Small intestine (tissue), 7 donors: ENCODE data around the gene TEX2. TPM values are rescaled to one million over a fixed set of nuclear protein-coding genes. Genes with fewer than 3 reads are reported as not detected.
"Not testable (repeated sequence)": the region's sequence is repeated elsewhere in the genome, so short reads cannot be mapped to it uniquely, and the experiment has no call there.

Experiments
- DNase-seq, 2 donors: peaks; one replicate each; pipeline versions ENCODE4 v3.0.0 to v3.0.0-alpha.2; 2013
- FAIRE-seq: peaks from 2 replicates; lab custom pipeline; 2012; peaks lifted over from hg19 to GRCh38; lab: Jason Lieb, UNC
- H3K27ac ChIP-seq, 3 donors: one replicate each; pipeline ENCODE4 v1.5.1; 2013; ENCODE audit warnings: low read length in 2 of 3, mild to moderate bottlenecking in 2 of 3, control low read depth in 1 of 3, inconsistent platforms in 1 of 3, low read depth in 1 of 3, moderate library complexity in 1 of 3
- H3K27me3 ChIP-seq, 3 donors: one replicate each; pipeline ENCODE4 v1.6.1; 2013; ENCODE audit warnings: low read length in 3 of 3, inconsistent platforms in 1 of 3; ENCODE audit not compliant: control insufficient read depth in 3 of 3, insufficient read depth in 3 of 3
- H3K36me3 ChIP-seq, 3 donors: one replicate each; pipeline ENCODE4 v1.6.1; 2013; ENCODE audit warnings: low read length in 3 of 3, inconsistent platforms in 1 of 3, low read depth in 1 of 3, mild to moderate bottlenecking in 1 of 3, moderate library complexity in 1 of 3; ENCODE audit not compliant: control insufficient read depth in 3 of 3, insufficient read depth in 2 of 3
- H3K4me1 ChIP-seq, 3 donors: one replicate each; pipeline ENCODE4 v1.6.1; 2013; ENCODE audit warnings: low read length in 2 of 3, inconsistent platforms in 1 of 3, low read depth in 1 of 3, mild to moderate bottlenecking in 1 of 3, moderate library complexity in 1 of 3; ENCODE audit not compliant: control insufficient read depth in 3 of 3, insufficient read depth in 2 of 3
- H3K4me3 ChIP-seq, 3 donors: one replicate each; pipeline ENCODE4 v1.5.1; 2013; ENCODE audit warnings: low read length in 3 of 3, control low read depth in 1 of 3, inconsistent platforms in 1 of 3, low read depth in 1 of 3, mild to moderate bottlenecking in 1 of 3, moderate library complexity in 1 of 3
- H3K9me3 ChIP-seq, 2 donors: one replicate each; pipeline ENCODE4 v1.6.1; 2013; ENCODE audit warnings: low read depth in 1 of 2, low read length in 1 of 2; ENCODE audit not compliant: control insufficient read depth in 2 of 2, insufficient read depth in 1 of 2
- WGBS, 3 donors: extraction: QIAGEN DNeasy Blood & Tissue Kit; methylation state at CpG; one replicate each; pipeline ENCODE4 v1.1.7; 2013; 5-methylcytosine and 5-hydroxymethylcytosine counted together
- polyA plus RNA-seq, 4 donors: library from polyadenylated mRNA; stranded (reverse) in 3 of 4; unstranded in 1 of 4; fragments of 200-250 nt in 3 of 4; fragments of 120-200 nt in 1 of 4; gene quantifications; one replicate each; pipeline versions ENCODE4 v1.2.1 to v1.2.3, GENCODE V29; 2013
- donor health status: healthy with polysubstance abuse.
- donor health status: control.
- donor health status: control.
- donor health status: Bipolar disorder and iron deficiency.
- donor health status: healthy.

Gene TEX2
- polyA plus RNA-seq, 4 donors: 4.2 to 44.1 (median 10.6) TPM

GRCh38 chr17:64167666-64168065, 95.4 kb downstream of the TEX2 start:
- DNase-seq, H3K4me1 ChIP-seq, FAIRE-seq, H3K9me3 ChIP-seq, H3K27ac ChIP-seq, H3K4me3 ChIP-seq, H3K27me3 ChIP-seq: not testable (repeated sequence)
- 72 to 85% (median 85%) methylated on average over 3 of the region's 3 CpGs for WGBS, 3 donors
- peaks cover 0 to 67% (median 3%) of the 10 kb centered on the region in 3 donors for H3K36me3 ChIP-seq

- DNase-seq: no peak
- Histone ChIP-seq H3K4me1 (no peaks in the 10 kb centered on the region), H3K36me3 (peaks cover 0 to 66% (median 3%) of the 10 kb centered on the region in 3 donors), H3K4me3 (no peak overlapping the region), H3K9me3 (no peaks in the 10 kb centered on the region), H3K27ac (no peak overlapping the region), H3K27me3 (no peaks in the 10 kb centered on the region)
- no peak for FAIRE-seq
- 94 to 99% (median 94%) methylated on average over 3 of the region's 3 CpGs for WGBS, 3 donors
These were observed 96.2 kb downstream of the TEX2 start for GRCh38 chr17:64166876-64167275.

- Histone ChIP-seq H3K4me1 (no peaks in the 10 kb centered on the region), H3K4me3 (no peak overlapping the region), H3K9me3 (no peaks in the 10 kb centered on the region), H3K27ac (no peak overlapping the region), H3K36me3 (peaks cover 0 to 54% (median 2%) of the 10 kb centered on the region in 3 donors), H3K27me3 (no peaks in the 10 kb centered on the region)
- DNase-seq (no peak), FAIRE-seq (no peak)
- WGBS, 3 donors: 88 to 90% (median 89%) methylated on average over 4 of the region's 4 CpGs
These were observed 97.7 kb downstream of the TEX2 start for GRCh38 chr17:64165347-64165746.

GRCh38 chr17:64164596-64165285, 98.3 kb downstream of the TEX2 start:
- Histone ChIP-seq H3K27ac (peak overlapping the region in 1 of 3 donors; percentile 17), H3K36me3 (peaks cover 0 to 52% (median 2%) of the 10 kb centered on the region in 3 donors), H3K4me3 (no peak overlapping the region), H3K9me3 (no peaks in the 10 kb centered on the region), H3K27me3 (no peaks in the 10 kb centered on the region), H3K4me1 (no peaks in the 10 kb centered on the region)
- no peak for FAIRE-seq
- peak in 1 of 2 donors; percentile 16 for DNase-seq
- WGBS, 3 donors: 67 to 78% (median 73%) methylated on average over 6 of the region's 6 CpGs

- peaks cover 0 to 4% (median 0%) of the 10 kb centered on the region in 3 donors for H3K4me1 ChIP-seq
- DNase-seq (no peak), FAIRE-seq (no peak)
- 79 to 81% (median 80%) methylated on average over 6 of the region's 6 CpGs for WGBS, 3 donors
- H3K9me3 ChIP-seq: no peaks in the 10 kb centered on the region
- H3K27me3 ChIP-seq: no peaks in the 10 kb centered on the region
- no peak overlapping the region for H3K27ac ChIP-seq
- peaks cover 0 to 52% (median 2%) of the 10 kb centered on the region in 3 donors for H3K36me3 ChIP-seq
- H3K4me3 ChIP-seq: no peak overlapping the region
These were observed 99.6 kb downstream of the TEX2 start for GRCh38 chr17:64163468-64163867.

GRCh38 chr17:64162554-64162953, 100.5 kb downstream of the TEX2 start:
- WGBS, 3 donors: 85 to 96% (median 87%) methylated on average over 2 of the region's 2 CpGs
- H3K27ac ChIP-seq: no peak overlapping the region
- no peaks in the 10 kb centered on the region for H3K27me3 ChIP-seq
- DNase-seq (no peak), FAIRE-seq (no peak)
- peaks cover 0 to 8% (median 0%) of the 10 kb centered on the region in 3 donors for H3K4me1 ChIP-seq
- H3K36me3 ChIP-seq: peaks cover 0 to 51% (median 2%) of the 10 kb centered on the region in 3 donors
- no peaks in the 10 kb centered on the region for H3K9me3 ChIP-seq
- no peak overlapping the region for H3K4me3 ChIP-seq

GRCh38 chr17:64161380-64162176, 101.5 kb downstream of the TEX2 start:
- H3K27ac ChIP-seq: no peak overlapping the region
- 60 to 69% (median 62%) methylated on average over 6 of the region's 6 CpGs for WGBS, 3 donors
- FAIRE-seq (no peak), DNase-seq (no peak)
- H3K27me3 ChIP-seq: no peaks in the 10 kb centered on the region
- peaks cover 0 to 8% (median under 1%) of the 10 kb centered on the region in 3 donors for H3K4me1 ChIP-seq
- H3K4me3 ChIP-seq: no peak overlapping the region
- H3K36me3 ChIP-seq: peaks cover 0 to 51% (median 2%) of the 10 kb centered on the region in 3 donors
- H3K9me3 ChIP-seq: no peaks in the 10 kb centered on the region

- Histone ChIP-seq H3K27ac (no peak overlapping the region), H3K4me3 (no peak overlapping the region), H3K9me3 (no peaks in the 10 kb centered on the region), H3K27me3 (no peaks in the 10 kb centered on the region), H3K4me1 (peaks cover 0 to 8% (median 4%) of the 10 kb centered on the region in 3 donors), H3K36me3 (peaks cover 0 to 52% (median 1%) of the 10 kb centered on the region in 3 donors)
- 90 to 95% (median 95%) methylated on average over 4 of the region's 4 CpGs for WGBS, 3 donors
- FAIRE-seq: no peak
- no peak for DNase-seq
These were observed 102.7 kb downstream of the TEX2 start for GRCh38 chr17:64160378-64160777.
